ENCODE measurements around the gene APMAP.

APMAP gene

GRCh38 chr20:24962182-24962492 lies 30.4 kb downstream of the APMAP start:
- in situ Hi-C loops (cut with HindIII; ENCODE audit: low pct_unique_long_range_greater_than_20kb, low sequenced_read_pairs), result no loop called here
- TF ChIP-seq JUND (IDR thresholded peaks at IDR 0.05; ENCODE audit: low read depth), result no peak
- no peak for DNase-seq (ENCODE audit: low read depth in 1 of 2, low spot score in 1 of 2)

- in situ Hi-C loops (cut with HindIII; ENCODE audit: low pct_unique_long_range_greater_than_20kb, low sequenced_read_pairs), result no loop called here
- DNase-seq (ENCODE audit: low read depth in 1 of 2, low spot score in 1 of 2), result no peak
- no peak for TF ChIP-seq JUND (IDR thresholded peaks at IDR 0.05; ENCODE audit: low read depth)
Observed at GRCh38 chr20:24961384-24962181, 31.0 kb downstream of the APMAP start.

- no peak for TF ChIP-seq JUND (IDR thresholded peaks at IDR 0.05; ENCODE audit: low read depth)
- in situ Hi-C loops (cut with HindIII; ENCODE audit: low pct_unique_long_range_greater_than_20kb, low sequenced_read_pairs), result no loop called here
- DNase-seq (ENCODE audit: low read depth in 1 of 2, low spot score in 1 of 2), result no peak
Observed at GRCh38 chr20:24960861-24961260, 31.7 kb downstream of the APMAP start.

DNA sequence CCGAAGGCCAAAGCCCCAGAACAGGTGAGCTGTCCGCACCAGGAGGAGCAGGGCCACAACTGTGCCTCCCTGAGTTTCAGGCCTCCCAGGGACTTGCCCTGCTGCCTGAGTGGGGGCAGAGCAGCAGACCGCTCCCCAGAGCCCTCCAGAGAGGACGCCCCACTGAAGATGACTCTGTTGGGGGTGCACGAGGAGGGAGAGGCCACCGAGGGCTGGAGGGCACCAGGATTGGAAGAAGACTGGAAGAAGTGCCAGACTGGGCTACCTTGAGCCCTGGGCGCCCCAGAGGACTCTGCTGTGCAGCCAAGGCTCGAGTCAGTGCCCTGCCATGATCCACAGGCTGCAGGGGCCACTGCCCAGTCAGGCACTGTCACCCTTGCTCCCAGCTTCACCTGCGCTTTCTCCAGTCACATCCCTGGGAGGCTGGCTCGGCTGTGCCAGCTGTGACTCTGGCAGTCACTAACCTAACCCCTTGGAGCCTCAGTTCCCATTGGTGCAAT lies 32.2 kb downstream of the APMAP start:
- DNase-seq (ENCODE audit: low read depth in 1 of 2, low spot score in 1 of 2), result no peak
- no peak for TF ChIP-seq JUND (IDR thresholded peaks at IDR 0.05; ENCODE audit: low read depth)
- in situ Hi-C loops (cut with HindIII; ENCODE audit: low pct_unique_long_range_greater_than_20kb, low sequenced_read_pairs), result no loop called here

DNA sequence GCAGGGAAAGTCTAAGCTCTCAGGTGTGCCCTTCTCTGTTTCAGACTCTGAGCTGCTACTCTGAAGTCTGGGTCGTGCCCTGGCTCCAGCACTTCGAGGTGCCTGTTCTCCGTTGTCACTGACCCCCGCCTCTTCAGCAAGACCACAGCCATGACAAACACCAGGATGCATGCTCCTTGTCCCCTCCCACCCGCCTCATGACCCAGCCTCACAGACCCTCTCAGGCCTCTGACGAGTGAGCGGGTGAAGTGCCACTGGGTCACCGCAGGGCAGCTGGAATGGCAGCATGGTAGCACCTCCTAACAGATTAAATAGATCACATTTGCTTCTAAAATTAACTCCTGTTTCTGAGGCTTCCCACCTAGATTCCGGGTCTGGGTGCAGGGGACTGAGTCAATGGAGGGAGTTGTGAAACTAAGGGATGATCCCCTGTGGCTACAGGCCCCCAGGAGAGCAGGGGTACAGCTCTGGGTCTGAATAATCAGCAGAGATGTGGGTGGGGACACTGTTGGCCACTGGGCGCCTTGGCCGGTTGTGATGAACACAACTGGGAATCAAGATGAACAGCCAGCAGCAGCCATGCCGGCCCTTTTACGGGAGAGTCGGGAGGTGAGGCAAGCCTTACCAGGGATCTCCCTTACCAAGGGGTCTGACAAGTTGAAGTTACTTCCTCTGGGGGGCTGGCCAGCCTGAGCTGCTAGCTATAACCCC lies 32.8 kb downstream of the APMAP start:
- in situ Hi-C loops (cut with HindIII; ENCODE audit: low pct_unique_long_range_greater_than_20kb, low sequenced_read_pairs), result no loop called here
- no peak for DNase-seq (ENCODE audit: low read depth in 1 of 2, low spot score in 1 of 2)
- no peak for TF ChIP-seq JUND (IDR thresholded peaks at IDR 0.05; ENCODE audit: low read depth)

DNA sequence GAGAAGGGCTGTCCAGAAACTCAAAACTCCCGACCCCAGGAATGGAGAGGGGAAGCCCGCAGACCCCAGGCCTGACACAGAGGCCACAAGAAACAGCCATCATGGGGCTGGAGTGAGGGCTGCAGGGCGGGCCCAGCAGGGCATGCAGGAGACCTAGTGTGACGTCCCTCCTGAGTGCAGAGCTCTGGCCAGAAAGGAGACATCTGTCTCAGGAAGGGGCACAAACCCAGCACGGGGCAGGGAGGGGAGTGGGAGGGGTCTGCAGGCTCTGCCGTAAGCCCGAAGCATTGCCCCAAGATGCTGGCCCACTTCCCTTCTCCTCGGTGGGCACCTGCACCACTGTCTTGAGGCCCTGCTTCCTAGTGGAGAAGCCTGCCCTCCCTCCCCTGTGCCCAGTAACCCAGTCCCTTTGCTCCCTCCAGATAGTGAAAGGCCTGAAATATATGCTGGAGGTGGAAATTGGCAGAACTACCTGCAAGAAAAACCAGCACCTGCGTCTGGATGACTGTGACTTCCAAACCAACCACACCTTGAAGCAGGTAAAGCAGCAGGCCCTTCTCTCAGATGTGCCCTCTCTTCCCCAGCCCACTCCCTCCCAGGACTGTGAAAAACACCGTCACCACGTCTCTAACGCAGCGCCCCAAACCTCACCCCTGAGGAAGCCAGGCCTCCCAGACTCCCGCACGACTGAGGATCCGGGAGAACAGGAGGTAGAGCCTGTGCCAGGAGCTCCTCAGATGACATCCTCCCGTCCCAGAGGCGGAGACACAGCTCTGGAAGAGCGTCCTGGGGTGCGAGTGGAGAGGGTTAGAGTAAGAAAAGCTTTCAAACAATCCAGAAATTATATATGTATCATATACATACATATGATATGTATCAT lies 33.8 kb downstream of the APMAP start:
- in situ Hi-C loops (cut with HindIII; ENCODE audit: low pct_unique_long_range_greater_than_20kb, low sequenced_read_pairs), result no loop called here
- DNase-seq (ENCODE audit: low read depth in 1 of 2, low spot score in 1 of 2), result no peak
- TF ChIP-seq JUND (IDR thresholded peaks at IDR 0.05; ENCODE audit: low read depth), result no peak

GRCh38 chr20:24957326-24958016 lies 35.1 kb downstream of the APMAP start:
- in situ Hi-C loops (cut with HindIII; ENCODE audit: low pct_unique_long_range_greater_than_20kb, low sequenced_read_pairs), result no loop called here
- no peak for TF ChIP-seq JUND (IDR thresholded peaks at IDR 0.05; ENCODE audit: low read depth)
- DNase-seq (ENCODE audit: low read depth in 1 of 2, low spot score in 1 of 2), result no peak

DNA sequence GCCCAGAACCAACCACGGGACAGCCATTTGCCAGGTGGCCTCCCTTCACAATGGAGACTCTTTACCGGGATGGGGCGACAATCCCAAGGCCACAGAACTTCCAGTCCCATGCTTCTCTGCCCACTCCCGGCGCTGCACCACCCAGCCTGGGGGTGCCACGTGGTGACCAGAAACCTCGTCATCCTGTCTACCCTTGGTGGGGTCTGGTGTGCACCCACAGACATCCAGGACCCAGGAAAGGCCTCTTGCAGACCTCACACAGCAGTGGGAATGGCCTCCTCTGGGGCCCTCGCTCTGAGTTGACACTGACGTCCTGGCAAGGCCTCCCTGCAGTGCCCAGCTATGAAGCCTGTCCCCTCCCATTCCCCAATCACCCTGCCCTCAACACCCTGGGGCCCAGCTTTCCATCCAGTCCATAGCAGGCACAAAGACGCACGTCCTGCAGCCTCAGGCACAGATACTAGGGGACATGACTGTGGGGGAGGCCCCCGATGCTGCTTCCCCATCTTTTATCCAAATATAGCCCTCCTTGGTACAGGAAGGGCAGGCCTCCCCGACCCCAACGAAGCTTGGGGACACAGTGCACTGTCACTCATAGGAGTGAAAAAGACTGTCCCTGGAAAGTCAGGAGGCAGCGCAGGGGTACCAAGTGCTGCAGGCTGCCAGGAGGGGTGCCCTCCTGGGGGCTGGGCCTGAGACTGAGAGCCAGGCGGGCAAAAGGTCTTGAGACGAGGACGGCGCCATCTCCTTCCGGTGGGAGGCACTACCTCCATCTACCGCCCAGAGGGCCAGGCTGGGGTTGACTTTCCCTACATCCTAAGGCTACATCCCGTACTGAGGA lies 36.3 kb downstream of the APMAP start:
- no peak for TF ChIP-seq JUND (IDR thresholded peaks at IDR 0.05; ENCODE audit: low read depth)
- in situ Hi-C loops (cut with HindIII; ENCODE audit: low pct_unique_long_range_greater_than_20kb, low sequenced_read_pairs), result no loop called here
- DNase-seq (ENCODE audit: low read depth in 1 of 2, low spot score in 1 of 2), result no peak

DNA sequence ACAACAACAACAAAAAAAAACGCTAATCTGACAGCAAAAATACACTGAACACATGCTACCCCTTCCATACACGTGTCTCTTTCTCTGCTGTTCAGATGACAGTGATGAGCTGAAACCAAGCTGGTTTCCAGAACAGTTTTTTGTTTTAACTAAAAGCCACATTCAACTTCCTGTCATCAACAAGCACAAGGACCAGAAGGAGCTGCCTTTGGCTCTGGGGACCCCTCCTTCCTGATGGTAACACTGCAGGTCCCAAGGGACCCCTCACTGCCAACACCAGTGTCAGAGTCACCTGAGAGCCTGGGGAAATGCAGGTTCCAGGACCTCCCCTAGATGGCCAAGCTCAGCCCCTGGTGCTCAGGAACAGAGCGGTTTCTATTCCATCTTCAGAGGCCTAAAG lies 37.5 kb downstream of the APMAP start:
- DNase-seq (ENCODE audit: low read depth in 1 of 2, low spot score in 1 of 2), result no peak
- no peak for TF ChIP-seq JUND (IDR thresholded peaks at IDR 0.05; ENCODE audit: low read depth)
- in situ Hi-C loops (cut with HindIII; ENCODE audit: low pct_unique_long_range_greater_than_20kb, low sequenced_read_pairs), result no loop called here

GRCh38 chr20:24954566-24954965 lies 38.0 kb downstream of the APMAP start:
- in situ Hi-C loops (cut with HindIII; ENCODE audit: low pct_unique_long_range_greater_than_20kb, low sequenced_read_pairs), result no loop called here
- no peak for TF ChIP-seq JUND (IDR thresholded peaks at IDR 0.05; ENCODE audit: low read depth)
- DNase-seq (ENCODE audit: low read depth in 1 of 2, low spot score in 1 of 2), result no peak

DNA sequence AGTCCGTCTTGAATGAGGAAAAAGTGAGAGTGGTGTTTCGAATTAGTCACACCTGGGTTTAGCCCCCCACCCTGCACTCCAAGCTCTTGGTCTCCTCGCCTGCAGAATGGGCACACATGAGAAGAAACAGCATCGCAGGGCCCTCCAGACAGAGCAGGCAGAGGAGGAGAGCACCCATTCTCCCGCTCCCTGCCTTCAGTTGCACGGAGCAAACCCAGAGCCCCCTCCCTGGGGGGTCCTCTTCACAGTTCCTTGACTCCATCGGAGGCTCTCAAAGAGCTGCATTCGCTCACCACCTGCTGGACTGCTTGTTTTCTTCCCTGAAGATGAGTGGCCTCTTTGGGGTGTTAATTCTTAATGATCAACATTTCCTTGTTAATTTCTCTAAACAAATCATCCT lies 38.4 kb downstream of the APMAP start:
- no peak for TF ChIP-seq JUND (IDR thresholded peaks at IDR 0.05; ENCODE audit: low read depth)
- no peak for DNase-seq (ENCODE audit: low read depth in 1 of 2, low spot score in 1 of 2)
- in situ Hi-C loops (cut with HindIII; ENCODE audit: low pct_unique_long_range_greater_than_20kb, low sequenced_read_pairs), result no loop called here

All from T47D (cell line).